Spleen (tissue), 11 donors: ENCODE measurements around the gene EP400. TPM values are rescaled to one million over a fixed set of nuclear protein-coding genes. Genes with fewer than 3 reads are reported as not detected.

ENCODE experiments used
- DNase-seq: peaks from one replicate; pipeline ENCODE4 v3.0.0-alpha.2; 2020
- H3K27ac ChIP-seq, 8 donors: fragments of 200-600 bp; sonication (generic) in 7 of 8; 1 replicate in 4 of 8; 2 replicates in 4 of 8; pipeline versions ENCODE4 v1.5.0 to v1.8.0; 2016 to 2021; ENCODE audit warnings: inconsistent platforms in 4 of 8, mild to moderate bottlenecking in 4 of 8, moderate library complexity in 1 of 8
- H3K27me3 ChIP-seq, 7 donors: fragments of 200-600 bp; sonication (generic) in 6 of 7; replicated peaks in 1 of 7; 1 replicate in 4 of 7; 2 replicates in 3 of 7; pipeline versions ENCODE4 v1.5.0 to v1.8.0; 2016 to 2021; ENCODE audit warnings: inconsistent platforms in 3 of 7, mild to moderate bottlenecking in 1 of 7
- H3K36me3 ChIP-seq, 6 donors: fragments of 200-600 bp; sonication (generic) in 5 of 6; 1 replicate in 4 of 6; 2 replicates in 2 of 6; pipeline versions ENCODE4 v1.5.0 to v1.8.0; 2016 to 2021; ENCODE audit warnings: inconsistent platforms in 2 of 6
- H3K4me1 ChIP-seq, 6 donors: fragments of 200-600 bp; sonication (generic) in 5 of 6; 1 replicate in 3 of 6; 2 replicates in 3 of 6; pipeline versions ENCODE4 v1.5.0 to v1.8.0; 2016 to 2021; ENCODE audit warnings: inconsistent platforms in 3 of 6
- H3K4me3 ChIP-seq, 8 donors: fragments of 200-600 bp; sonication (generic) in 7 of 8; 1 replicate in 4 of 8; 2 replicates in 4 of 8; pipeline versions ENCODE4 v1.5.0 to v1.8.0; 2016 to 2021; ENCODE audit warnings: inconsistent platforms in 4 of 8, mild to moderate bottlenecking in 4 of 8, moderate library complexity in 2 of 8
- H3K9me3 ChIP-seq, 8 donors: fragments of 200-600 bp; sonication (generic) in 7 of 8; 1 replicate in 4 of 8; 2 replicates in 4 of 8; pipeline versions ENCODE4 v1.5.0 to v1.8.0; 2016 to 2021; ENCODE audit warnings: inconsistent platforms in 4 of 8
- CTCF ChIP-seq, 11 experiments: fragments of 200-600 bp in 7 of 11; fragments of 450-650 bp in 4 of 11; sonication (generic) in 4 of 11; IDR thresholded peaks in 8 of 11; conservative IDR thresholded peaks in 3 of 11; 1 replicate in 7 of 11; 2 replicates in 4 of 11; pipeline versions ENCODE4 v1.4.0 to v1.8.0; 2016 to 2021; ENCODE audit warnings: antibody characterized with exemption in 11 of 11, inconsistent platforms in 4 of 11, mild to moderate bottlenecking in 1 of 11
- POLR2A ChIP-seq, 3 donors: fragments of 450-650 bp; IDR thresholded peaks; one replicate each; pipeline ENCODE4 v1.5.1; 2017; ENCODE audit warnings: antibody characterized with exemption in 3 of 3, mild to moderate bottlenecking in 1 of 3
- POLR2AphosphoS5 ChIP-seq, 3 donors: sonication (generic); formaldehyde crosslinking; IDR thresholded peaks; one replicate each; pipeline ENCODE4 v1.5.1; 2017; ENCODE audit warnings: antibody characterized with exemption in 3 of 3
- WGBS, 5 donors: extraction: QIAGEN DNeasy Blood & Tissue Kit in 3 of 5; methylation state at CpG; one replicate each; pipeline versions ENCODE4 v1.1.5 to v1.1.7; 2013 to 2018; 5-methylcytosine and 5-hydroxymethylcytosine counted together
- intact Hi-C: fragments of 100-400 bp; cut with DNase I; formaldehyde crosslinking; loops from one replicate; pipeline ENCODE4 v1.15.0; 2023; ENCODE audit warnings: low total_unique reads
- polyA plus RNA-seq, 3 donors: library from polyadenylated mRNA; stranded (reverse); fragments of 200-250 nt; gene quantifications; one replicate each; pipeline ENCODE4 v1.2.1, GENCODE V29; 2013
- total RNA-seq, 7 donors: library from RNA; depleted of rRNA in 3 of 7; stranded (reverse); fragments of >200 nt in 3 of 7; fragmentation: NEBNext Ultra II Directional in 4 of 7; extraction: Animal tissue kit (Norgen Biotek cat#: 25700) in 4 of 7; gene quantifications; one replicate each; pipeline versions ENCODE4 v1.1.0 to v1.2.1, GENCODE V29; 2016 to 2021
- donor health status: healthy with polysubstance abuse.
- donor health status: DM: no; HTN: no; CAD: no; lungs with moderate emphysema.
- donor health status: DM: no; HTN: no; CAD: no.
- donor health status: Bipolar disorder and iron deficiency.
- donor health status: healthy.
- donor health status: DM: no; HTN: no; CAD: no.
- donor health status: DM: yes; HTN: yes; CAD: no.

Gene EP400
- total and polyA plus RNA-seq, 10 donors: 11.8 to 70.2 (median 45.6) TPM

- peaks cover 0 to 34% (median 16%) of the 10 kb centered on the region in 6 donors for H3K4me1 ChIP-seq
- no peak overlapping the region for H3K27ac ChIP-seq
- no peak for DNase-seq
- no peaks in the 10 kb centered on the region for H3K27me3 ChIP-seq
- intact Hi-C loops: no loop called here
- TF ChIP-seq CTCF (IDR thresholded peaks at IDR 0.05 in 8 of 11, conservative IDR thresholded peaks at IDR 0.05 in 3 of 11) (no peak), POLR2AphosphoS5 (IDR thresholded peaks at IDR 0.05) (no peak), POLR2A (IDR thresholded peaks at IDR 0.05) (no peak)
- no peaks in the 10 kb centered on the region for H3K9me3 ChIP-seq
- no peak overlapping the region for H3K4me3 ChIP-seq
- peaks cover 5 to 98% (median 63%) of the 10 kb centered on the region in 6 donors for H3K36me3 ChIP-seq
- WGBS, 5 donors: 91 to 96% (median 94%) methylated on average over 15 of the region's 15 CpGs
Observed at GRCh38 chr12:132075026-132075713, 125.4 kb downstream of the EP400 start.

- Histone ChIP-seq H3K36me3 (peaks cover 5 to 97% (median 62%) of the 10 kb centered on the region in 6 donors), H3K9me3 (no peaks in the 10 kb centered on the region), H3K4me3 (no peak overlapping the region), H3K27me3 (no peaks in the 10 kb centered on the region), H3K4me1 (peaks cover 0 to 27% (median 9%) of the 10 kb centered on the region in 6 donors), H3K27ac (no peak overlapping the region)
- peak; percentile 45 for DNase-seq
- 91 to 98% (median 95%) methylated on average over 16 of the region's 16 CpGs for WGBS, 5 donors
- intact Hi-C loops: no loop called here
- TF ChIP-seq POLR2A (IDR thresholded peaks at IDR 0.05): no peak
- TF ChIP-seq CTCF (IDR thresholded peaks at IDR 0.05 in 8 of 11, conservative IDR thresholded peaks at IDR 0.05 in 3 of 11): no peak
- TF ChIP-seq POLR2AphosphoS5 (IDR thresholded peaks at IDR 0.05): no peak
Observed at GRCh38 chr12:132075714-132076553, 126.2 kb downstream of the EP400 start.

- WGBS, 5 donors: 89 to 95% (median 91%) methylated on average over 10 of the region's 10 CpGs
- peaks cover 0 to 19% (median 3%) of the 10 kb centered on the region in 6 donors for H3K4me1 ChIP-seq
- DNase-seq: no peak
- peaks cover 5 to 94% (median 57%) of the 10 kb centered on the region in 6 donors for H3K36me3 ChIP-seq
- no peaks in the 10 kb centered on the region for H3K9me3 ChIP-seq
- intact Hi-C loops: no loop called here
- no peaks in the 10 kb centered on the region for H3K27me3 ChIP-seq
- no peak overlapping the region for H3K27ac ChIP-seq
- TF ChIP-seq POLR2A (IDR thresholded peaks at IDR 0.05) (no peak), CTCF (IDR thresholded peaks at IDR 0.05 in 8 of 11, conservative IDR thresholded peaks at IDR 0.05 in 3 of 11) (no peak), POLR2AphosphoS5 (IDR thresholded peaks at IDR 0.05) (no peak)
- H3K4me3 ChIP-seq: no peak overlapping the region
Observed at GRCh38 chr12:132076711-132077110, 127.0 kb downstream of the EP400 start.
